GM19468 (cell line): ENCODE measurements around the gene RNGTT.
"Not testable (repeated sequence)": the region's sequence is repeated elsewhere in the genome, so short reads cannot be mapped to it uniquely, and the experiment has no call there.

Experiments used
- ATAC-seq: cut with Tn5 transposase; IDR thresholded peaks from one replicate; pipeline ENCODE4 v1.9.1; 2021; ENCODE audit warnings: mild to moderate bottlenecking, moderate library complexity, moderate number of reproducible peaks; ENCODE audit not compliant: unreplicated experiment; ENCODE audit errors: extremely low read depth

RNGTT gene

DNA sequence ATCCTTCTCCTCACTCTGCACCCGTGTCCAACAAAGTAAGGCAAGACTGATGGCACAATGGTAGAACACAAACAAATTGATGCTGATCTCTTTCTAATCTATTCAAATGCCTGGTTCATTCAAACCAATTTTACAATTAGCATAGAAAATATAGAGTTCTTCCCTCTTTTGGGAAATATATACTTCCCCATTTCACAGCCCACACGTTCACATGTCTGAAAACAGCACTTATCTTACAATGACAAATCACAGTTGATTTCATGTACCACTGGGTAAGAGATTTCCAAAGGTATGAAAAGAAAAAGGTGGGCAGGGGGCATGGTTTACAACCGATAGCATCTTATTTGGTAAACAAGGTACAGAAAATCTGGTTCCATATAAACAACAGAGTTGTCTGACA, 137.6 kb downstream of the RNGTT start:
- ATAC-seq = no peak

DNA sequence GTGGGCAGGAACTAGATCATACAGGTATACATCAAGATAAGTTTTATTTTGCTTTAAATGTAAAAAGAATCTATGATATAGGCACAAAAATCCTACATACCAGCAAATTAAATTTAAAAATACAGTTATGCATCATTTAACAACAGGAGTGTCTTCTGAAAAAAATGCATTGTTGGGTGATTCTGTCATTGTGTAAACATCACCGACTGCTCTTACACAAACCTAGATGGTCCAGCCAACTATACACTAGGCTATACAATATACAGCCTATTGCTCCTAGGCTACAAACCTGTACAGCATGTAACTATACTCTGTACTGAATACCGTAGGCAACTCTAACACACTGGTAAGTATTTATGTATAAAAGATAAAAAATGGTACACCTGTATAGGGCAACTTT, 139.4 kb downstream of the RNGTT start:
- no peak for ATAC-seq

DNA sequence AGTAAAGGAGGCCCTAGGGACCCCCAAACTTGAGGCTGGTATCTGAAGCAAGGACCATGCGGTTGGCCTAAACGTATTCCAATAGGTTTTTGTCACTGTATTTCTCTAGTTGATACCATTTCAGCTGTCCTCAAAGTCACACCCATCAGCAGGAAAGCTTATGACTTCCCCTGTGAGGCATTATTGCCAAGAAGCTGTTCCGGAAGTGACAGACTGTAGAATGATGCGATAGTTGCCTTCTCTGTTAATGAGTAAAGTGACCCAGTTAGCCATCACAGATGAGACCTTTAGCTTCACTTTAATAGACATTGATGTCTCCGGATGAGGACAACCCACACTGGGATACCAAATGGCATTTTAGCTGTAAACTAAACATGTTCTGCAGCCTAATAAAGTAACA, 147.9 kb downstream of the RNGTT start:
- no peak for ATAC-seq

DNA sequence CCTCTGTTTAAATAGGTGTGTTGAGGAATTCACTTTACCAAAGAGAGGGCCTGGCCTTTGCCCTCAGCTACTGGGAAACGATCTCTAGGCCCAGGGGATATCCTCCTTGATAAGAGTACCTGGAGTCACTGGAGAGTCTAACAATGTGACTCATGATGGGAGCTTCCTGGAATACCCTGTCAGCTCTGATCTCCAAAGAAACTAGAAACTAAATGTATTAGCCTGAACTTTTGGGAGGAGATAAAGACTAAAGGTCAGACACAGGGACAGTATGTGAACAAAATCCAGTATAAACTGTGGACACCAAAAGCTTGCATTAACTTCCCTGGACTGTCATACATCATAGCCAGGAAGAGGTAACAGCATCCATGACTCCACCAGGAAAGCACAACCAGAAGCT, 148.5 kb downstream of the RNGTT start:
- no peak for ATAC-seq

DNA sequence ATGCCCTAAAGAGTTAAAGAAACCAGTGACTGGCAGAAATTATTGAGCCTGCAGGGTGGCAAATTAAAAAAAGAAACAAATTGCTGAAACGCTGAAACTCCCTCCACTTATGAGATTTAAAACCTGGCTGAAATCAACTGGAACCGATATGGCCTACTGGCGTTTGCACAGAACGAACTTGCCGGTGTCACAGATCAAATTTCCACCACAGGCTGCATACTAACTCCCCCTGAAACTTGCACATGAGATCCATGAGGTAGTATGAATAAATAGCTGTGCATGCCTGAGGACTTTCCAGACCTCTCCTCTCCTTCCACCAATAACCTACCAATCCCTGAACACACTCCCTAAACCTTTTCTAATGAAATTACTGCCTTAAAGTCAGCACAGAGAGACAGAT, 150.4 kb downstream of the RNGTT start:
- no peak for ATAC-seq

DNA sequence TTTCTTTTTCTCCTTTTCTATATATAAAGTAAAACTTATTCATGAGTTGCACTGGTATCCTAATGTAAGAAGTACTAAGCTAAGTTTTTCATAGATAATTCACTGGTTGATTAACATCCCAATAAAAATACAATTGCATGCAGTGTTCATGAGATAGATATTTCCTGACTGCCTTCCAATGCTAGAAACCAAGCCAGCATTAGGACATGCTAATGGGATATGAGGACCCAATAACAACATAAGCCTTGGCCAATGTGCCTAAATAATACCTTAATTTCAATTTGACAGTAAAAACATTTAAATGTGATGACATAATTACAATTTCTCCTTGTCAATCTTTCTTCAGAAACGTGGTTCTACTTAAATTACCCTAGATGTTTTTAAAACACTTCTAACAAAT, 152.7 kb downstream of the RNGTT start:
- ATAC-seq = no peak

- no peak for ATAC-seq
These were observed 153.3 kb downstream of the RNGTT start for GRCh38 chr6:88810089-88810488.

- ATAC-seq = no peak
These were observed 155.0 kb downstream of the RNGTT start for GRCh38 chr6:88808381-88808780.

GRCh38 chr6:88807622-88808021, 155.8 kb downstream of the RNGTT start:
- no peak for ATAC-seq

- no peak for ATAC-seq
These were observed 156.7 kb downstream of the RNGTT start for GRCh38 chr6:88806728-88807127.

DNA sequence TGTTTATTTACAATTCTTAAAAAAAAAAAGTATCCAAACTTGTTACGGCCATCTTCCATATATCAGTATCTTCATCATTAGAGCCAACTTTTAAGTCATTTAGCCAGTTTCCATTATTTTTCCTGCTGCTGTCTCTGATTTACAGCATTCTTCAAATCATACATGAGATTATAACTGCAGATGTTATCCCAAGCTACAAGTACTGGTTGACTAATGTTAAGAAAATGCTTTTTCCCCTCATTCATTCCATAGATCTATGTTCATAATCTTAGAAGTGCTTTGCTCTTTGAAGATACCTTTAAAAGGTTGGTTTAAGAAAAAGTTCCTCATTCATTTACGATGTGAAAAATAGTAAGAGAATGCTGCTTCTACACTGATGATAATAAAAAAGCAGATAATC, 158.7 kb downstream of the RNGTT start:
- ATAC-seq = no peak

DNA sequence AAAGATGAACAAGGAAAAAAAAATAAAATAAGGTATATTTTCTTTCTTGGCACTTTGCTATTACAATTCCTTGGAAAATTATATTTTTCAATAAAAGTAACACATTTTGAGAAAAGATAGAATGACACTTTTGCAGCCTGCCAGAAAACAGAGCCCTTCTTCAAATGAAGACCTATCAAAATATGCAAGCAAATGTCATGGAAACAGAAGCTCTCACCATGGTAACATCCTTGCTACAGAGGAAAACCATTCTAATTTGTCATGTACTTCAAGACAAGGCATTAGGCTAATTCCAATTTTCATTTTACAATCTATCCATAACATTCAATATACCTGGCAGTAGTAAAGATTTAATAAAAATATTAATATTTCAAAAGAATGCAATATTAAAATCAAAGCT, 177.9 kb downstream of the RNGTT start:
- no peak for ATAC-seq

DNA sequence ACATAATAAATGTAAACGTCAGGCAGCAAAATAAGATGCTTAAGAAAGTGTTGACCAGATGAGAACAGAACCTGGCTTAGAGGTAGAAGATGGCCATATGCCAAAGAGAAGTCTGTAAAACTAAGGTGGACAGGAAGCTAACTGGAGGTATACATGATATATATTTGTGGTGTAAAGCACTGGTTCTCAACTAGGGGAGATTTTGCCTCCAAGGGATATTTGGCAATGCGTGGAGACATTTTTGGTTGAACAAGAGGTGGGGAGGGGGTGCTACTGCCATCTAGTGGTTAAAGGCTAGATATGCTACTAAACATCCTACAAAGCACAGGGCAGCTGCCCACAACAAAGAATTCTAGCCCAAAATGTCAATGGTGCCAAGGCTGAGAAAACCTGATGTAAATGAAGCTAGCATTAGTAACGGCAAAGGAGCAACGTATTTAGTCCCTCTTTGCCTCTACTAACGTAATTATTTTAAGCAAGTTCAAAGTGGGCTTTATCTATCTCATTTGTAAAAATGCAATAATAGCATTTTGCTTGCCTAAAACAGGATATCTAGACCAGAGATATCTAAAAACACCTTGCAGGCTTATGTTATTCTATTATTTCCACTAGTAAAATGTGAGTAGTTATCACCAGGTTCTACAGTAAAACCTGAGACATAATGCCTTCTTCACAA, 182.6 kb downstream of the RNGTT start:
- no peak for ATAC-seq

- ATAC-seq = no peak
These were observed 187.4 kb downstream of the RNGTT start for GRCh38 chr6:88775866-88776571.

DNA sequence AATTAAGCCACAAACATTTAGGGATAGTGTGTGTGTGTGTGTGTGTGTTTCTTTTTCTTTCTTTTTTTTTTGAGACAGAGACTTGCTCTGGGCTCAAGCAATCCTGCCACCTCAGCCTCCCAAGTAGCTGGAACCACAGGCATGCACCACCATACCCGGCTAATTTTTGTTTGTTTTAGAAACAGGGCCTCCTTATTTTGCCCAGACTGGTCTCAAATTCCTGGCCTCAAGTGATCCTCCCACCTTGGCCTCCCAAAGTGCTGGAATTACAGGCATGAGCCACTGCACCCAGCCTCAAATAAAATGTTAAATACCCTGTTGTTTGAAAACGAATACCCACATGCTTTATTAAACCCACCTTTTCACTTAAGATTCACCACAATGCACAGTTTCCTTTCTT, 195.3 kb downstream of the RNGTT start:
- ATAC-seq = not testable (repeated sequence)

DNA sequence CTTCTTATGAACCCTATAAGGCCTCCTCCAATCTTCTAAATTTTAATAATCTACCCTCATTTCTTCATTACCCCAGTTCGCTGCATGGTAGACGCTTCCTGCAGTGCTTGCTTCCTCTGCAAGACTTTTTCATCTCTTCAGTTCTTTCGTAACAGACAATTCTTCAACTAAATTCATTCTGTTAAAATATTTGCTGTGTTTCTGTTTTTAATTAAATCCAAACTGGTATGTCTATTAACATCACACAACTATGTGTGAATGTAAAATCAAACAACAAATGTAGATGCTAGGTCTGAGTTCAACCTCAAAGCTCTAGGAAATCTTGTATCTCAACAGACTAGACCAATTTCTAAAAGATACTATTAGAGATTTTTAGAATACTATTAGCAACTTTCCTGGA, 199.3 kb downstream of the RNGTT start:
- no peak for ATAC-seq

- no peak for ATAC-seq
These were observed 200.3 kb downstream of the RNGTT start for GRCh38 chr6:88763160-88763559.

DNA sequence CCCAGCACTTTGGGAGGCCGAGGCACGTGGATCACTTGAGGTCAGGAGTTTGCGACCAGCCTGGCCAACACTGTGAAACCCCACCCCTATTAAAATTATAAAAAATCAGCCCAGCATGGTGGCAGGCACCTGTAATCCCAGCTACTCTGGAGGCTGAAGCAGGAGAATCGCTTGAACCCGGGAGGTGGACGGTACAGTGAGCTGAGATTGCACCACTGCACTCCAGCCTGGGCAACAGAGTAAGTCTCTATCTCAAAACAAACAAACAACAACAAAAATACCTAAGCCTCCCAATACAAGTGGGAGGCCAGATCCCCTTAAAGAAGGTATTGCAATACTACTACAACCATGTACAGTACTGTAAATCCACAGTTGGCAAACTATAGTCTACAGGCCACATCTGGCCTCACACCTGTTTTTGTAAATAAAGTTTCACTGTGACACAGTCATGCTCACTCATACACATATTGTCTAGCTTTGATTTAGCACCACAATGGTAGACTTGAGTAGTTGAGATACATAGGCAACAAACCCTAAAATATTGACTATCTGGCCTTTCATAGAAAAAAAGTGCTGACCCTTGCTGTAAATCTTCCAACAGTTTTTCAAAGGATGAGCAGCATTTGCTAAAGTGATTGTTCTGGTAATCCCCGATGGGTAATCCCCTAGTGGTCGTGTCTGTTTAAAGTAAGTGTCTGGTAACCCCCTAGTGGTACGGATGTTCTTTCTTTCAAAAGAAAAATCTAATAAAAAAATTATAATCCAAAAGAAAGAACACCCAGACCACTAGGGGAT, 202.0 kb downstream of the RNGTT start:
- peak; percentile 30 for ATAC-seq

- ATAC-seq = no peak
These were observed 203.3 kb downstream of the RNGTT start for GRCh38 chr6:88760091-88760490.

- ATAC-seq = no peak
These were observed 212.5 kb downstream of the RNGTT start for GRCh38 chr6:88750936-88751335.

DNA sequence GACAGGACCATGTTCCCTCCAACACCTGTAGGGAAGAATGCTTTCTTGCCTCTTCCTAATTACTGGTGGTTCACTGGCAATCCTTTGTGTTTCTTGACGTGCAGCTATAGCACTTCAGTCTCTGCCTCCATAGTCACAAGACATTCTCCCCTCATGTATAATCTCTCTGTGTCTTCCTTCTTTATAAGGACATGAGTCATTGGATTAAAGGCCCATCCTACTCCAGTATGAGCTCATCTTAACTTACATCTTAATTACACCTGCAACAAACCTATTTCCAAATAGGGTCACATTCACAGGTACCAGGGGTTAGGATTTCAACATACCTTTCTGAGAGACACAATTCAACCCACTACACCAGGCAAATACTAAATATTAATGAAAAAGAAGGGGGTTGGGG, 213.6 kb downstream of the RNGTT start:
- no peak for ATAC-seq
